Measurements from ENCODE around the gene ERVV-1.
"Not testable (repeated sequence)": the region's sequence is repeated elsewhere in the genome, so short reads cannot be mapped to it uniquely, and the experiment has no call there.

ERVV-1 gene, protein sequence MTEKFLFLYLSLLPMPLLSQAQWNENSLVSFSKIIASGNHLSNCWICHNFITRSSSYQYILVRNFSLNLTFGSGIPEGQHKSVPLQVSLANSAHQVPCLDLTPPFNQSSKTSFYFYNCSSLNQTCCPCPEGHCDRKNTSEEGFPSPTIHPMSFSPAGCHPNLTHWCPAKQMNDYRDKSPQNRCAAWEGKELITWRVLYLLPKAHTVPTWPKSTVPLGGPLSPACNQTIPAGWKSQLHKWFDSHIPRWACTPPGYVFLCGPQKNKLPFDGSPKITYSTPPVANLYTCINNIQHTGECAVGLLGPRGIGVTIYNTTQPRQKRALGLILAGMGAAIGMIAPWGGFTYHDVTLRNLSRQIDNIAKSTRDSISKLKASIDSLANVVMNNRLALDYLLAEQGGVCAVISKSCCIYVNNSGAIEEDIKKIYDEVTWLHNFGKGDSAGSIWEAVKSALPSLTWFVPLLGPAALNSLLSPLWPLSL

DNA sequence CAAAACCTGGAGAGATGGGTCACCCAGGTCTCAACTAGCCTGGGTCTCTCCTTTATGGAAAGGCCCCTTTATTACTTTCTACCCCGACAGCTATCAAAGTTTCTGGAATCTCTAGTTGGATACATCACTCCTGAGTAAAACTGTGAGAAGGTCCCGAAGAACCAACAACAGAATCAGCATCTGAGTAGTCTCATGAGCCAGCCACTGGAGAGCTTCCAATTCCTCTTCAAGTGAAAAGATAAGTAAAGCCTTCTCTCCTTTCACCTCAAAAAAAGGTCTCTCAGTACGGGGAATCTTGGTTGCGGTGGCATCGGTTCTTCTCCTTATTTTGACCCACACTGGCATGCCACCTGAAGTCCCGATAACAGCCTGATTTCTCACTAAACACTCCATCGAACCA, at the start of gene ERVV-1:
TSS of gene ERVV-1 (plus strand) at position 301 of the 400 bp plus-strand sequence. CDS start 170 bp downstream, outside the sequence.
- DNase-seq (ENCODE audit: low read depth): no peak

DNA sequence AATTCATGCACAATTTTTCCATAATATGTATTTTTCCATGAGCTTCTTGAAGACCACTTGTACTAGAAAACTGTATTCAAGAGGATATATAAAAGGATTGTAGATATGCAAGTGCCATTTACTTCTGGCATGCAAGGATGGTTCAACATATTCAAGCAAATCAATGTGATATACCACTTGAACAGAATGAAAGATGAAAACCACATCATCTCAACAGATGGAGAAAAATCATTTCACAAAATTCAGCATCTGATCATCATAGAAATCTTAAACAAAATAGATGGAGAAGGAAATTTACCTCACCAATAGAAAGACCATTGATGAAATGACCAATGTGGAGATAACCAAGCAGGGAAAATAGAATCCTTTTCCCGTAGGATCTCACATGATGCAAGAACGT, 45.9 kb upstream of the ERVV-1 start:
- DNase-seq (ENCODE audit: low read depth): no peak

DNA sequence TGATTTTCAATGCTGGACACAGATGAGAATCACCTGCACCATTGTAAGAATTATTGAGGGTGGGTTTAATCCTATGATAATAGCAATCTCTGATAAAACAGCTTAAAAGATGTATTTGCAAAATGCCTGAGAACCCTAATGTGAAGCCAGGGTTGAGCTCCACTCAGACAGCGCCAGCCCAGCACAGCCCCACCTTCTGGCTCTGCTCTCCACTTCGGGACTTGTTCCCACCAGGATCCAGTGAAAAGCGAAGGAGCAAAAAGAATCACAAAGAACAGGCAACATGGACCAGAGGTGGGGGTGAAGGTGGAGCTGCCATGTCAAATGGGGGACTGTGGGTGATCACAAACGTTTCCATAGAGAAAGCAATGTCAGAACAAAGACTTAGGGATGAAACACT, 32.4 kb upstream of the ERVV-1 start:
- DNase-seq (ENCODE audit: low read depth): no peak

DNA sequence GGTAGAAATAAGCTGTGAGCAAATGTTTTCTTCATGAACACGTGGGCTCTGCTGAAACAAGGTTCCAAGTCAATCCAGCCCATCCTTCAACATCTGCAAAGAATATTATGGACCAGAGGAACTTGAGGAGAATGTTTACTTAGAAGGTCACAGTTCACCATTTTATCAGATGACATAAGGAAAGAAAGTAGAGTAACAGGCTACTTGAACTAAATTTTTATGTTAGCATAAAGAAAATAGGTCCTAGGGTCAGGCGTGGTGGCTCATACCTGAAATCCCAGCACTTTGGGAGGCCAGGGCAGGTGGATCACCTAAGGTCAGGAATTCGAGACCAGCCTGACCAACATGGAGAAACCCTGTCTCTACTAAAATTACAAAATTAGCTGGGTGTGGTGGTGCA, 30.6 kb upstream of the ERVV-1 start:
- not testable (repeated sequence) for DNase-seq (ENCODE audit: low read depth)

DNA sequence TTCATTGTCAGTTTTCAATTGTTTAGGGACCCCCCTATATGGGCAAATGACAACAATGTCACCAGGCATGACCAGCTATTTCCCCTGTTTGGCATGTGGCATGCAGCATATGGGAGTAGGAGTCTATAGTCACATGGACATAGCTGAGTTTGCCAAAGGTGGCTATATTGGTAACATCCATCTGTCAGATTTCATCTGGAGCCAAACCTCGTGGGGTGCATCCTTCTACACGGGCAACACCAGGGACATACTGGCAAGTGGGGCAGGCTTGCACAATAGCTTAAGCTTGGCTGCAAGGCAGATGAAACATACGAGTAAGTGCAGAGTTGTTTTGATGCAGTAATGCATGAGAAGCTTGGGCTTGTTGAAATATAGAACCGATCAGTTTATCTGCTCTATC, 26.5 kb upstream of the ERVV-1 start:
- DNase-seq (ENCODE audit: low read depth): no peak

DNA sequence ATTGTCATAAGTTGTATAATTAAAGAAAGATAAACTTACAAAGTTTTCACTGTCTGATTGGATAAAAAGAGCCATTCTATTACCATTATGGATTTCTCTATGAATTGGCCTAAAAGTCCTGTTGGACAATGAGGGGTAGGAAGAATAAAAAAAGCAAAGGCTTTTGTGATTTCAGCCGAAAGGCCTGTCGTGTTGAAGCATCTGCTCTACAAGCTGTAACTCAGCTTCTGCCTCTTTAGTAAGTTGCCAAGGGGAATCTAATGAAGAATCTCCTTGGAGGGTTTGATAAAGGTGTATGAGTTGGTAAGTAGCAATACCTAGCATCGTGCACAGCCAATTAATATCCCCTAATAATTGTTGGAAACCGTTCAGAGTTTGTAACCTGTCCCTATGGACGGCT, 25.2 kb upstream of the ERVV-1 start:
- DNase-seq (ENCODE audit: low read depth): no peak

DNA sequence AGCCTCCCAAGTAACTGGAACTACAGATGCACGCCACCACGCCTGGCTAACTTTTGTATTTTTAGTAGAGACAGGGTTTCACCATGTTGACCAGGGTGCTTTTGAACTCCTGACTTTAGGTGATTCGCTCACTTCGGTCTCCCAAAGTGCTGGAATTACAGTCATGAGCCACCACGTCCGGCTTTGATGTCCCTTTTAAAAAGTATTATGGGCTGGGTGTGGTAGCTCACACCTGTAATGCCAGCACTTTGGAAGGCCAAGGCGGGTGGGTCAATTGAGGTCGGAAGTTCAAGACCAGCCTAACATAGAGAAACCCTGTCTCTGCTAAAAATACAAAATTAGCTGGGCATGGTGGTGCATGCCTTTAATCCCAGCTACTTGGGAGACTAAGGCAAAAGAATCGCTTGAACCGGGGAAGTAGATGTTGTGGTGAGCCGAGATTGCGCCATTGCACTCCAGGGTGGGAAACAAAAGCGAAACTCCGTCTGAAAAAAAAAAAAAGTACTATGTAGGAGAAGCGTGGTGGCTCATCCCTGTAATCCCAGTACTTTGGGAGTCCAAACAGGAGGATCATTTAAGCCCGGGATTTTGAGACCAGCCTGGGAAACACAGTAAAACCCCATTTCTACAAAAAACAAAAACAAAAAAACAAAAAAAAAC, 22.8 kb upstream of the ERVV-1 start:
- no peak for DNase-seq (ENCODE audit: low read depth)

DNA sequence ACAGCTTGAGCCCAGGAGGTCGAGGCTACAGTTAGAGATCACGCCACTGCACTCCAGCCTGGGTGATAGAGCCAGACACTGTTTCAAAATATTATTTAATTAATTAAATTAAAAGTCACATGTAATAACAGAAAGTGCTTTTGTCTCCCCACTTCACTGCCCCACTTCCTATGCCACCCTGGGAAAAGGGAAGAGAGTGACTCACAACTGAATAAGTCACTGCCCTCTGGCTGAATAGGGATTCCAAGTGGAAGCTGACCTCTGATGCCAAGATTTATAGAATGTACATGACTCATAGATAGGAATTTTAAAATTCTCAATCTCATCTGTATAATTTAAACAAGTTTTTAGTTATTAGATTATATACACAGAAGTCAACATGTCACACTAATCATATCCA, 22.2 kb upstream of the ERVV-1 start:
- peak; percentile 28 for DNase-seq (ENCODE audit: low read depth)

DNA sequence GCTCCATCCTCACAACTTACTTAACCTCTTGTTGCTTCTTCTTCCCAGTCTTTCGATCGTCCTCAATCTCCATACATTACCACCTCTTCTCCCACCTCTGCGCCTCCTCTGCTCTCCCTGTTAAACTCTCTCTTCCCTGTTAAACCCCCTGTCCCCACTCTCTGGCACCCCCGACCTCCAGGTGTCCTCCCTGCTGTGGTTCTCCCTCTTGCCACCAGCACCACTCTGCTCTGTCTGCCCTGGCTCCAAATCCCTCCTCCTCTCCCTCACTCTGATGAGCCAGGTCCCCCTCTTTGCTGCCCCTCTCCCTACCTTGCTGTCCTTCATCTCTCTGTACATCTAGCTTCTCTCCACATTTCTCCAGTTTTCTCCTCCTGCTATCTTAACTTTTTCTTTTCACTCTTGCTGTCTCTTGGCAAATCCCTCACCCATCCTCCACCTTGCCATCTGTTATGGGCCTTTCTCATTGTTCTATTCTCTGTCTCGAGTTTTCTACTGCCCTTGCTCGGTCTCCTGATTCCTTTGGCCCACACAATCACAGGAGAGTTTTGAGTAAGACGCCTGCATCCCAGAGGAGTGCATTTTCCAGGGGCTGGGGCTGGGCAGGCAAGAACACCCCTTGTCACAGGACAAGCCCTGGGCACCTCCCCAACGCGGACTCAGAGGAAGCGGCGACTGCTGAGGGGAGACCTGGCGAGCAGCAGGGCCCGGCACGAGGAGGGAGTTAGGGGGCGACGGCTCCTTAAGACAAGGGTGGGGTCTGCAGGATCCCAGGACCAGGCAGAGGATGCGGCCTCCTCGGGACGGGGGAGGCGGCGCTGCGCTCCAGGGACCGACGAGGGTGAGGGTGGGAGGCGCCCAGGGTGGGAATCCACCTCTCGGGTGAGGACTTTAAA, 21.4 kb upstream of the ERVV-1 start:
- no peak for DNase-seq (ENCODE audit: low read depth)

DNA sequence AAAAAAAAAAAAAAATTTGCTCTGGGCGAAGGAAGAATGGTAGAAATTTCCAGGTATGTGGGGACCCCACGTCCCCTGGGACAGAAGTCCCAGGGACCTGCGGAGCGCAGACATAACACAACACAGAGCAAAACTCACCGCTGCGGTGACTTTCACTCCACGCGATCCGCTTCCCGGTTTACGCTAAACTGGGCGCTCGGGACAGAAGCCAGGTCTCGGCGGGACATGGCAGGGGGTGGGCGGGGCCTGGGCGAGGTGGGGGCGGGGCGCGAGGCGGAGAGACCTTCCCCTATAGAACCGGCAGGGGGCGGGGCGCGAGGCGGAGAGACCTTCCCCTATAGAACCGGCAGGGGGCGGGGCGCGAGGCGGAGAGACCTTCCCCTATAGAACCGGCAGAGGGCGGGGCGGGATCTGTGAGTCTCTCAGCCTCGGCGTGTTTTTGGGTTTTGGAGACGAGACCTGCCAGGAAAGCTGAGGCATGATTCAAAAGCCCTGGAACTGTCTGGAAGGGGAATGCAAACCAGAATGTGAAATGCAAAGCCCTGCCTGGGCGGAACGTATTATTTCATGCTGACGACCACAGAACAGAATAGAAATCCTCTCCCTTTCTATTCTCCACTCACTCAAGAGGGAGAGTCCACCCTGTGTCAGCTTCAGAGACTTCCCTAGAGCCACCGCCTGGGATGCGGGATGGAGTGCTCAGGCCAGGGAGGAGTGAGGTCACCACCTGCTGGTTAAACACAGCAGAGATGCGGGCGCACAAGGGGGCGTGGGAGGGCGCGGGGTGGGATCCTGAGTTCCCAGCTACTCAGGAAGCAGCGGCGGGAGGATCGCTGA, 20.2 kb upstream of the ERVV-1 start:
- peak; percentile 43 for DNase-seq (ENCODE audit: low read depth)

DNA sequence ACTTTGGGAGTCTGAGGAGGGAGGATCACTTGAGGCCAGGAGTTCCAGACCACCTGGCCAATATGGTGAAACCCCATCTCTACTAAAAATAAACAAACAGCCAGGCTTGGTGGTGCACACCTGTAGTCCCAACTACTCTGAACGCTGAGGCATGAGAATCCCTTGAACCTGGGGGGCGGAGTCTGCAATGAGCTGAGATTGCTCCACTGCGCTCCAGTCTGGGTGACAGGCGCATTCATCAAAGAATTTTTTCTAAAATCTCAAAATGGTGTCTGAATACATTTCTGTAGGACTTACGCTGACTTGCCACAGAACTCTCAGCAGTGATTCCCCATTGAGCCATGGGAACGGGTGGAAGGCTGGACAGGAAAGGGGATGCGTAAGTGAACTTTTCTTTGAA, 18.0 kb upstream of the ERVV-1 start:
- no peak for DNase-seq (ENCODE audit: low read depth)

DNA sequence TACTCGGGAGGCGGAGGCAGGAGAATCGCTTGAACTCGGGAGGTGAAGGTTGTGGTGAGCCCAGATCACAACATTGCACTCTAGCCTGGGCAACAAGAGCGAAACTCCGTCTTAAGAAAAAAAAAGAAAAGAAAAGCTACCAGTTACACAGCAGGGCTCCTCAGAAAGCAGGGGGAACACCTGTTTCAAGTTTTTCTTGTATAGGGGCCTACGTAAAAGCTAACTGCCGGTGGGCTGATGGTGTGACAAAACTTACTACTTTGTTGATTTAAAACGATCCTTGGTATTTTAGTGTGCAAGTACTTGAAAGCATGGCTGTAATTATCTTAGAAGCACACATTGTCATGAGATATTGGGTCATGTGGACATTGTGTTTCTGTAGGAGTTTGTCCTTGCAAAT, 15.7 kb upstream of the ERVV-1 start:
- DNase-seq (ENCODE audit: low read depth): no peak

DNA sequence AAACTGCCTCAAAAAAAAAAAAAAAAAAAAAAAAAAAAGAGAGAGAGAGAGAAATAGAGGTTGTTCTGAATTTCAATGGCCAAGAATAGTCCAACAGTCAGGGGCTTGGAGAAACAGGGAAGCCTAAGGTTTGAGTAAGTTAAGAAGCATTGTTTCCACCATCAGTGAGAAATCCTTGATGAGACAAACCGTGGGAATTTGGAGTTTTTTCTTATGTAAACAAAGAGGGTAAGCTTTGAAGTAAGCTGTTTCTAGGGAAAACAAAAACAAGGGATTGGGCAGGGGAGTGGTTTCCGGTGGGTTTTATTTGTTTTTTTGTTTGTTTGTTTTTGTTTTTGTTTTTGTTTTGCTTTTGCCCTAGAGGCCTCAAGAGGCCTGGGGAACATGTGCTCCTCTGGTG, 11.2 kb upstream of the ERVV-1 start:
- DNase-seq (ENCODE audit: low read depth): no peak

DNA sequence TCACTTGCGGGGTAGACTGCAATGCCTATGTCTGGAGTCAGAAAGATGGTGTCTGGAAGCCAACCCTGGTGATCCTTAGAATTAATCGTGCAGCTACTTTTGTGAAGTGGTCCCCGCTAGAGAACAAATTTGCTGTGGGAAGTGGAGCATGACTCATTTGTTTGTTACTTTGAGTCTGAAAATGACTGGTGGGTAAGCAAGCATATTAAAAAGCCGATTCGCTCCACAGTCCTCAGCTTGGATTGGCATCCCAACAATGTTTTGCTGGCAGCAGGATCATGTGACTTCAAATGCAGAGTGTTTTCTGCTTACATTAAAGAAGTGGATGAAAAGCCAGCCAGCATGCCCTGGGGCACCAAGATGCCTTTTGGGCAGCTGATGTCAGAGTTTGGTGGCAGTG, 9.5 kb upstream of the ERVV-1 start:
- no peak for DNase-seq (ENCODE audit: low read depth)

DNA sequence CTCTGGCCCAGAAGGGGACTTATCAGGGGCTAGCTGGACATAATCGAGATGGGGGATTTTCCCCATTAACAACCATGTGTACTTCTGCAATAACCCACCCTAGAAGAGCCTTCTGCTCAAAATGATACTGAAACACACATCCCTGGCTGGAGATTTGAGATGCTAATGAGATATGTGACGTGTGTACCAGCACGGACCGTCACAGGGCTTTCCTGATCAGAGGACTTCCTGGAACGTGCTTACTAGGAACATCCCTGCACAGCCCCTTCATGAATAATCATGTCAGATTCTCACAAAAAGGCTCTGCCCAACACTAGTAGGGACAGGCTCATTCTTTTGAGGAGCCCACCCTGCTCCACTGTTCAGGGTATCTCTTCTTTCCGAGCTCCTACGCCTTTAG, 6.5 kb upstream of the ERVV-1 start:
- no peak for DNase-seq (ENCODE audit: low read depth)

DNA sequence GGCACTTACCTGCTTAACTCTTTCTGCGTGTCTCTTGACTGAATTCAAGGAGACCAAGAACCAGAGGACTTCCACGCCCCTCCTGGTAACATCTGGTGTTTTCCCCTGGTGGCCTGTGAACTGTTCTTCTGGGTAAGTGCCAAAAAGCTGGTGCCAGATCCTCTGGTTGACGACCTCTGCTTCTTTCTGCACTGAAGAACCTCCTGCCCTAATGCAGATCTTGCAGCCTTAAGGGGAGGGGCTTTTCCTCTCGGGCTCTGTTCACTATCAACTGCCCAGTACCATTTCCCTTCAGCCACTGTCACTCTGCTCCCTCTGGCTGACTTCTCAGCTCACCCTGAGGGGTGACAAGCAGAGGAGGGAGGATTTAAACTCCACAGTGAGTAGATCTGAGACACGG, 6.1 kb upstream of the ERVV-1 start:
- no peak for DNase-seq (ENCODE audit: low read depth)

DNA sequence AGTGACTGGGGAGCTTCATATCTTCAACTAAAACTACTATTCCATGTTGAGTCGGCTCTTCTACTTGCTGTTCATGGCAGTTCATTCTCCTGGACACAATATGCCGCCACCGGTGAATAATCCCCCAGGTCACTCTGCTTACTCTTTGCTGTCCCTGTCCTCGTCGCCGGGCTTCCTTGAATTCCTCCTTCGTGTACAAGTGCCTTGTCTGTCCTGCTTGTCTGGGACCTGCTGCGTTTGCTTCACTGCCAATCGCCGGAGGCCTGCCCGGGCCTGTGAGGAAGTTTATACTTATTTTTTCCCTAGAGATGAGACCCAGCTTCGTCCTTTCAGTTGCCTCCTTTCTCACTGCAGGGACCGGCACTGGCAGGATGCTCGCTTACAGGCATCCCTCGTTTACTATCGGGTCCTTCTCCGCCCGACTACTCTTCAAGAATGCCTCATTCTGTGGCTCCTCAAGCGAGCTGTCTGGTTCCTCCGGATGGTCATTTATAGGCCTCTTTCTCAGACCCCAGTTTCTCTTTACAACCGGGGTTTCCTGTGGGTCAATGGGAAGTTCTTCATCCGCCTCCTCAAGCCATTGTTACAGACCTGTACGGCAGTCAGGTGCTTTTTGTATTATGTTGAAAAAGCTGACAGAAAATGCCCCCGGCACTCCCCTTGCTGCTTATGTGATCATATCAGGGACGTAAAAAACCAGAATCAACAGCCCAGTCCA, 5.5 kb upstream of the ERVV-1 start:
- no peak for DNase-seq (ENCODE audit: low read depth)

DNA sequence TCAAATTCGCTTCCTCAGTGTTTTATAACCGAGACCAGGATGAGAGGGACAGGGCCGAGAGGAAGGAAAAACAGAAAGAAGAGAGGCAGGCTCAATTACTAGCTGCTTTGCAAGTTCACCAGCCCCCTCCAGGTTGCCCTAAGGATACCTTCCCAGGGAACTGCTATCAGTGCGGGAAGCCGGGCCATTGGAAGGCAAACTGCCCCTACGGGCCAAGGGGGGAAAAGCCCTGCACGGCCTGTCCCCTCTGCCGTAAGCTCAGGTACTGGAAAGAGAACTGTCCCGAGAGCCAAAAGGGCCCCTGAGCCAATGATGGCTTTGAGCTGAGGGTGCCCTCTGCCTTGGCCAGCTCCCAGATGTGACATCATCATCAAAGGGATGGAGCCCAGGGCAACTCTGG, 3.2 kb upstream of the ERVV-1 start:
- no peak for DNase-seq (ENCODE audit: low read depth)

DNA sequence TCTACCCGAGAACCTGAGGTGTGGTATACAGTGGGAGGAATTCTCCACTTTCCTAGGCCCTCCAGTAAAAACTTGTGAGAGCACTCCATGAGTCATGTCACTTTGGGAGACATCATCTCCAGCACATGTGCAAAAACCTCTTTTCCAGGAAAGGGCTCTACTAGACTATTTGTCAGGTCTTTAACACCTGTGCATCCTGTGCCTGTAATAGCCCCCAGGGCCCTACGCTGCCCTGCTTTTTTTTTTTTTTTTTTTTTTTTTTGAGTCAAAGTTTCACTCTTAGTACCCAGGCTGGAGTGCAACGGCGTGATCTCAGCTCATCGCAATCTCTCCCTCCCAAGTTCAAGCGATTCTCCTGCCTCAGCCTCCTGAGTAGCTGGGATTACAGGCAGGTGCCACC, 1.7 kb upstream of the ERVV-1 start:
- no peak for DNase-seq (ENCODE audit: low read depth)

DNA sequence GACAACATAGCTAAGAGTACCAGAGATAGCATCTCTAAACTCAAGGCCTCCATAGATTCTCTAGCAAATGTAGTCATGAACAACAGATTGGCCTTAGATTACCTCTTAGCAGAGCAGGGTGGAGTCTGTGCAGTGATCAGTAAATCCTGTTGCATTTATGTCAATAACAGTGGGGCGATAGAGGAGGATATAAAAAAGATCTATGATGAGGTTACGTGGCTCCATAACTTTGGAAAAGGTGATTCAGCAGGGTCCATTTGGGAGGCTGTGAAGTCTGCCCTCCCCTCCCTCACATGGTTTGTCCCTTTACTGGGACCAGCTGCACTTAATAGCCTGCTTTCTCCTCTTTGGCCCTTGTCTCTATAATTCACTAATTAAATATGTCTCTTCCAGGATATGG, 1.4 kb downstream of the ERVV-1 start:
- DNase-seq (ENCODE audit: low read depth): no peak

DNA sequence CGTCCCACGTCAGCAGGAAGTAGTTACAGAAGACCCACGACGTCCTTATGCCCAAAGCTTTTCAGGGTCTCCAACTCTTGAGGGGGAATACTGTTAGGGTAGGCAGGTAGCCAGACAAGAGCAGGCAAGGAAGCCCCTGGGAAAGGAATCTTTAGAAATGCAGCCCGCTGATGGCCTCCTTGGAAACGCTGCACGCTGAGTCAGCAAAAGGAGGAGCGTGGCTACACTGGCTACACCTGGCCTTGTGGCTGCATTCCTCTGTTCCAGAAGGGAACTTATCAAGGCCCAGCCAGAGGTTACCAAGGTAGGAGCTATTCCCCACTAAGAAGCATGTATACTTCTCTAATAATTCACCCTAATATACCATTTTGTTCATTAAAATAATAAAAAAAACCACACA, 2.0 kb downstream of the ERVV-1 start:
- no peak for DNase-seq (ENCODE audit: low read depth)
